SK-MEL-5 (cell line): Measurements from ENCODE around the gene UBE2E2. TPM values are rescaled to one million over a fixed set of nuclear protein-coding genes. Genes with fewer than 3 reads are reported as not detected.
"Not testable (repeated sequence)": the region's sequence is repeated elsewhere in the genome, so short reads cannot be mapped to it uniquely, and the experiment has no call there.

Source experiments
- DNase-seq: peaks from one replicate; pipeline ENCODE4 v3.0.0-alpha.2; 2016; ENCODE audit warnings: low read depth, low spot score
- in situ Hi-C: cut with HindIII; loops from 2 replicates; pipeline ENCODE4 v1.10.0; 2016; ENCODE audit warnings: low sequenced_read_pairs, high pct_unique_total_duplicates, low pct_unique_long_range_greater_than_20kb
- total RNA-seq: library from RNA; depleted of rRNA; stranded (reverse); fragments of >200 nt; shearing (Covaris generic); gene quantifications from 2 replicates; pipeline ENCODE4 v1.2.3, GENCODE V29; 2014

The UBE2E2 gene
- total RNA-seq, 1 experiment from 2014 or later = 33.3 TPM

DNA sequence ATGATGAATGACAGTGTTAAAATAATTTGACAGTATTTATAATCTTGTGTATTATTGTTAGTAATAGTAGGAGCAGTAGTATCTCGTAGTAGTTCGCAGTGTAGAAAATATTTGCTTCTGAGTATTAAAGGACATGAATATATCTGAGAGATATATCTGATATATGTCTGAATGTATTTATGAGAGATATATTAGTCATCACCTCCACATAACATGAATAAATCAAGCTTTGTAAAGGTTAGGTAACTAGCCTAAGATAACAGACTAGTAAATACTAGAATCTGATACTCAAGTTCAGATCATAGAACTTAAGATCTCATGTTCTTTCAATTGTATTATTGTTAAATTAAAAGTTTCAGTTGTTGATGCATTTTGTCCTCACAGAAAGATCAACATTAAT lies 130.5 kb downstream of the UBE2E2 start:
- in situ Hi-C loops = no loop called here

DNA sequence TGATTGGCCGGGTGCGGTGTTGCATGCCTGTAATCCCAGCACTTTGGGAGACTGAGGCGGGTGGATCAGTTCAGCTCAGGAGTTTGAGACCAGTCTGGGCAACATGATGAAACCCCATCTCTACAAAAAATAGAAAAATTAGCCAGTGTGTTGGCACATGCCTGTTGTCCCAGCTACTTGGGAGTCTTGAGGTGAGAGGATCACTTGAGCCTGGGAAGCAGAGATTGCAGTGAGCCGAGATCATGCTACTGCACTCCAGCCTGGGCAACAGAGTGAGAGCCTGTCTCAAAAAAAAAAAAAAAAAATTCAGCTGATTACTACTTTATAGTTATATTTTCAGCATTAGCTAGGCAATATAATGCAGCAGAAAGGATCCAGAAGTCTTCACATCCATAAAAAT lies 133.7 kb downstream of the UBE2E2 start:
- DNase-seq, in situ Hi-C loops: not testable (repeated sequence)

More for the DNA sequence above, 130.5 kb downstream of the UBE2E2 start:
- DNase-seq = no peak

DNA sequence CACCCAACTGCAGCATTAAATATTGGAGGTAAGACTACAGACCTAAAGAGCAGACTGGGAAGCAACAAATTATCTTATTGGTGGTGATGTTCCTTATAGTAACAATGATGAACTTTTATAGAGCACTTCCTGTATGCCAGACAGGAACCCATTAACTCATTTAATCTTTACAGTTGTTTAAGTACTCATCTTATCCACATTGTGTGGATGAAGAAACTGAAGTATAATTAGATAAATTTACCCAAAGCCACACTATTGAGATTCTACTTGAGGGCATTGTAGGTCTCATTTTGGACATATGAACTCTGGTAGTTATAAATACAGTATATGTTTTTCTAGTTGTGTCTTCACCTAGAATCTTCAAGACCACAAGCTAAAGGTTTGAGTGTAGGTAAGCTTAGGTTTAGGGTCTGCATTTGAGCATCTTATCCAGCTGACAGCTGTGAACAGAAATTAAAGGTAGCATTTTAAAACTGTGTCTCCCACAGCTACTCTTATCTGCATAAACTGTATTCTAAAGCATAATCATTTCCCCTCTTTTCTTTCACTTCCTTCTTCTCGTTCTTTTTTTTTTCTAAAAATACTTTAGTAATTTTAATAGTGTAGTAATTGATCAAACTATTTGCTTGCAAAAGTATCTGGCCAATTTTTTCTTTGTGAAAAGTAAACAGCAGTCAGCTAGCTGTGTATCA lies 138.2 kb downstream of the UBE2E2 start:
- in situ Hi-C loops = no loop called here
- no peak for DNase-seq

GRCh38 chr3:23342343-23342742 lies 139.2 kb downstream of the UBE2E2 start:
- in situ Hi-C loops = no loop called here
- no peak for DNase-seq

GRCh38 chr3:23343509-23343908 lies 140.4 kb downstream of the UBE2E2 start:
- DNase-seq = no peak
- in situ Hi-C loops = no loop called here

- no peak for DNase-seq
- in situ Hi-C loops = no loop called here
Measured at GRCh38 chr3:23344886-23345285, 141.8 kb downstream of the UBE2E2 start.

DNA sequence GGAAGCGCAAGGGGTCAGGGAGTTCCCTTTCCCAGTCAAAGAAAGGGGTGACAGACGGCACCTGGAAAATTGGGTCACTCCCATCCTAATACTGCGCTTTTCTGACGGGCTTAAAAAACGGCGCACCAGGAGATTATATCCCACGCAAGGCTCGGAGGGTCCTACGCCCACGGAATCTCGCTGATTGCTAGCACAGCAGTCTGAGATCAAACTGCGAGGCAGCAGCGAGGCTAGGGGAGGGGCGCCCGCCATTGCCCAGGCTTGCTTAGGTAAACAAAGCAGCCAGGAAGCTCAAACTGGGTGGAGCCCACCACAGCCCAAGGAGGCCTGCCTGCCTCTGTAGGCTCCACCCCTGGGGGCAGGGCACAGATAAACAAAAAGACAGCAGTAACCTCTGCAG lies 146.3 kb downstream of the UBE2E2 start:
- DNase-seq, in situ Hi-C loops: not testable (repeated sequence)

DNA sequence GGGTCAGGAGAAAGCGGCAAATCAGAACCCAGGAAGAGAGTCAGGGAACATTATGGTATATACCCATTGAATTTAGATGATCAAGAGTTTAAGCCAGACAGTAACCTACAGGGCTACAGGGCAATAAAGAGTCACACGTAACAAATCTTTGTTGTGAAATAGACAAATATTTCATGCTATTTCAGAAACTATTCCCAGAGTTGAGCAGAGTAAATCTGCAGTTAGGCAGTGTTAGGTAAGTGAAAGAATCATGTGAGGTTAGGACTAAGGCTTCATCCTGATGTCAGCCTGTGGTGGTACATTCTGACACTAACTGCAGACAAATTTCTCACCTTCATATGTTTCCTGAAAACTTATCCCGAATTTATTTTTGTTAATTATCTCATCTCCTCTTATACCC lies 153.0 kb downstream of the UBE2E2 start:
- in situ Hi-C loops = no loop called here
- DNase-seq = no peak

DNA sequence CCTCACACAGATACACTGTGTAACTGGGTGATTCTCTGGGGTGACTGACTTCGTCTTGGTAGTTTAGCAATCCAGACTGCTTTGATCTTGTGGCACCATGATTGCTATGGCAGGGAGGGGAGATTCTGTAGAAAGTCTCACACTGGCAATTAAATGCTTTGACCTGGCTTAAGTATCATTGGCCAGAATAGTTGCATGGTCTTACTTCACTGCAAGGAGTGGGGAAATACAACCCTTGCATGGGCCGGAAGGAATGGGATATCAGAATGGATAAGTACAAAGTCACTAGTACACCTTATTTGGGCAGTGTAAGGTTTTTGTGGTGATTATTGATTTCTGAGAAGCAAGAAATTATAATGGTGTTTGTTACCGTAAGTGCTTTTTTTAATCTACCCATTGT lies 153.8 kb downstream of the UBE2E2 start:
- in situ Hi-C loops = no loop called here
- no peak for DNase-seq

DNA sequence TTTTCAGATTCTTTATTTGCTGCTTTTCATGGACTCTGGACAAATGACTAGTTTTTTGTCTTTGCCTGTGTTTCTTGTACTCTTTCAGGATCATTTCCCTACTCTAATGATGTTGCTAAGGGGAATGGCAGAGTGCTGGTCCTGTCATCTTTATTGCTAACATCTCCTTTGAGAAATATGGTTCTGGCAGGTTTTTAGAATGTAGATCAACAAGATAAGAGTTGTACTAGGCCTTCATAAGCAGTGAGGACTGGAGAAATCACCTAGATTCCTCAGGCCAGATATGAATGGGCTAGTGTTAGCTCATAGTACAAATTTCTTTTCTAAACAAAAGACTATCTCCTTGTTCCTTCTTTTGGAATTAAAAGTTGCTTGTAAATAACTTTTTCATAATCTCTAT lies 156.0 kb downstream of the UBE2E2 start:
- DNase-seq = no peak
- in situ Hi-C loops = no loop called here

- DNase-seq = no peak
- in situ Hi-C loops = no loop called here
Measured at GRCh38 chr3:23365066-23365465, 161.9 kb downstream of the UBE2E2 start.

GRCh38 chr3:23368731-23369130 lies 165.6 kb downstream of the UBE2E2 start:
- in situ Hi-C loops = no loop called here
- no peak for DNase-seq

- in situ Hi-C loops = no loop called here
- DNase-seq = no peak
Measured at GRCh38 chr3:23372285-23372684, 169.2 kb downstream of the UBE2E2 start.

DNA sequence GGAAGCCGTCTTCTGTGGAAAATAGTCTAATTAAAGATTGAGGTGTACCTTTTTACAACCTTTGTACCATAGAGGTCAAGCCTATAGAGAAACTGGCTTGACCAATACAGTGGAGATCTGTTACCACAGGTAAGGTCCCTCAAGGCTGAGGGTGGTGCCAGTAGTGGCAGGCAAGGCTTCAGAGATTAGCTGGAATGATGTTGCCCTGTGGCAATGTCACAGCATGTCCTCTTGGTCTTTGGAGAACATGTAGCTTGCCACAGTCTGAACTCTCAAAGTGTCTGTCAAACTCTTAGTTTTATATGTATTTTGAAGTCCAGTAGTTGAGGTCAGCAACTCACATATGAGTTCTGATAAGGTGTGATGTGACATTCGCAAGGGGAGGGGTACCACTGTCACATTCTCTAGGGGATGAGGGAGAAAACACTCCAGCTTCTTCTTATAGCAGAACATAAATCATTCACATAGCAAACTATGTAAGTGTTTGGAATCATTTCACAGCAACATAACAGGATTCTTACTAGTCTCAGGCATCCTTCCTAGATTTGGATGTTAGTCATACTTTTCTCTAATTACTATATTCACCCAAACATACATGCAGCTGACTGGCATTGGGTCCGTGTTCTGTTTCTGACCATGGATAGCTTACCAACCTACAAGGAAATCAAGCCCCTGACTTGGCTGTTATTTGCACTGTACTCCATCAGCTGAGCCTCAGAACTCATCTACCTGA lies 173.6 kb downstream of the UBE2E2 start:
- no peak for DNase-seq
- in situ Hi-C loops = no loop called here

GRCh38 chr3:23377928-23378672 lies 175.0 kb downstream of the UBE2E2 start:
- in situ Hi-C loops = no loop called here
- DNase-seq = no peak

DNA sequence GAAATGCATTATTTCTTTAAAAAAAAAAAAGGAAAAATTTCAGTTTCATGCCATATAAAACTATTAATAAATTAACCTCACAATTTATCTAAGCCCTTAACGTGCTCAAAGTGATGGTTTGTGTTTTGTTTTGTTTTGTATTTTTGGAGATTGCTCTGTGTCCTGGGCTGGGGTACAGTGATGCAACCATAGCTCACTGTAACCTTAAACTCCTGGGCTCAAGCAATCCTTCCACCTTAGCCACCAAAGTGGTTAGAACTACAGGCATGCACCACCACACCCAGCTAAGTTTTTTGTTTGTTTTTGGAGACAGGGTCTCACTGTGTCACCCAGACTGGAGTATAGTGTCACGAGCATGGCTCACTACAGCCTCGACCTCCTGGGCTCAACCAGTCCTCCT lies 180.7 kb downstream of the UBE2E2 start:
- in situ Hi-C loops = no loop called here
- DNase-seq = no peak

GRCh38 chr3:23385327-23385726 lies 182.2 kb downstream of the UBE2E2 start:
- no peak for DNase-seq
- in situ Hi-C loops = no loop called here

GRCh38 chr3:23387286-23387918 lies 184.3 kb downstream of the UBE2E2 start:
- no peak for DNase-seq
- in situ Hi-C loops = no loop called here
